HCT116 (cell line): ENCODE results near the gene CHAD.

ENCODE experiments used
- CBX3 ChIP-seq: IDR thresholded peaks from 2 replicates; pipeline ENCODE4 v1.6.1; 2012; ENCODE audit warnings: low read depth
- CEBPB ChIP-seq: IDR thresholded peaks from 2 replicates; pipeline ENCODE4 v1.6.1; 2012; ENCODE audit warnings: low read depth
- ELF1 ChIP-seq: IDR thresholded peaks from 2 replicates; pipeline ENCODE4 v1.6.1; 2012; ENCODE audit warnings: low read depth, borderline replicate concordance
- EZH2 ChIP-seq: fragments of 200-600 bp; sonication (generic); IDR thresholded peaks from 2 replicates; pipeline ENCODE4 v1.6.1; 2017; ENCODE audit warnings: antibody characterized with exemption, mixed run types
- EZH2phosphoT487 ChIP-seq: fragments of 200-600 bp; IDR thresholded peaks from 2 replicates; pipeline ENCODE4 v1.6.1; 2018; ENCODE audit warnings: antibody characterized with exemption, borderline replicate concordance
- FOSL1 ChIP-seq: IDR thresholded peaks from 2 replicates; pipeline ENCODE4 v1.6.1; 2012; ENCODE audit warnings: low read depth
- POLR2A ChIP-seq: IDR thresholded peaks from 2 replicates; pipeline ENCODE4 v1.7.0; 2011; ENCODE audit warnings: borderline replicate concordance; ENCODE audit not compliant: insufficient read depth, insufficient read length; ENCODE audit errors: extremely low read depth
- POLR2AphosphoS5 ChIP-seq: IDR thresholded peaks from 2 replicates; pipeline ENCODE4 v1.6.1; 2011; ENCODE audit warnings: mild to moderate bottlenecking, low read depth, low read length, moderate library complexity
- SIN3A ChIP-seq: IDR thresholded peaks from 2 replicates; pipeline ENCODE4 v1.6.1; 2012; ENCODE audit warnings: low read depth
- SP1 ChIP-seq: IDR thresholded peaks from 2 replicates; pipeline ENCODE4 v1.6.1; 2012; ENCODE audit warnings: low read depth
- ZBTB33 ChIP-seq: IDR thresholded peaks from 2 replicates; pipeline ENCODE4 v1.6.1; 2011; ENCODE audit warnings: mild to moderate bottlenecking, low read length, moderate library complexity; ENCODE audit not compliant: insufficient replicate concordance; ENCODE audit errors: extremely low read depth
- ZNF274 ChIP-seq: fragments of 200-500 bp; sonication (Bioruptor generic); IDR thresholded peaks from 2 replicates; pipeline ENCODE4 v1.6.1; 2014; ENCODE audit warnings: mild to moderate bottlenecking, low read depth, low read length, inconsistent platforms
- TF ChIP-seq, protein P1 (sequence below), 3 experiments: fragments of 200-600 bp in 1 of 3; sonication (generic) in 1 of 3; IDR thresholded peaks in 2 of 3; conservative IDR thresholded peaks in 1 of 3; 2 replicates each; pipeline ENCODE4 v1.5.1; 2012 to 2017; ENCODE audit warnings: low read depth in 2 of 3, low read length in 2 of 3, antibody characterized with exemption in 1 of 3, borderline replicate concordance in 1 of 3, control low read depth in 1 of 3, mild to moderate bottlenecking in 1 of 3, mixed read lengths in 1 of 3, mixed run types in 1 of 3, moderate library complexity in 1 of 3; ENCODE audit not compliant: insufficient read depth in 1 of 3
- TF ChIP-seq, protein P2 (sequence below): IDR thresholded peaks from 2 replicates; pipeline ENCODE4 v1.6.1; 2012; ENCODE audit warnings: low read depth

- TF ChIP-seq POLR2AphosphoS5 = no peak
- no peak for TF ChIP-seq ZNF274
- TF ChIP-seq, protein P1, sequence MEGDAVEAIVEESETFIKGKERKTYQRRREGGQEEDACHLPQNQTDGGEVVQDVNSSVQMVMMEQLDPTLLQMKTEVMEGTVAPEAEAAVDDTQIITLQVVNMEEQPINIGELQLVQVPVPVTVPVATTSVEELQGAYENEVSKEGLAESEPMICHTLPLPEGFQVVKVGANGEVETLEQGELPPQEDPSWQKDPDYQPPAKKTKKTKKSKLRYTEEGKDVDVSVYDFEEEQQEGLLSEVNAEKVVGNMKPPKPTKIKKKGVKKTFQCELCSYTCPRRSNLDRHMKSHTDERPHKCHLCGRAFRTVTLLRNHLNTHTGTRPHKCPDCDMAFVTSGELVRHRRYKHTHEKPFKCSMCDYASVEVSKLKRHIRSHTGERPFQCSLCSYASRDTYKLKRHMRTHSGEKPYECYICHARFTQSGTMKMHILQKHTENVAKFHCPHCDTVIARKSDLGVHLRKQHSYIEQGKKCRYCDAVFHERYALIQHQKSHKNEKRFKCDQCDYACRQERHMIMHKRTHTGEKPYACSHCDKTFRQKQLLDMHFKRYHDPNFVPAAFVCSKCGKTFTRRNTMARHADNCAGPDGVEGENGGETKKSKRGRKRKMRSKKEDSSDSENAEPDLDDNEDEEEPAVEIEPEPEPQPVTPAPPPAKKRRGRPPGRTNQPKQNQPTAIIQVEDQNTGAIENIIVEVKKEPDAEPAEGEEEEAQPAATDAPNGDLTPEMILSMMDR (IDR thresholded peaks at IDR 0.05 in 2 of 3, conservative IDR thresholded peaks at IDR 0.05 in 1 of 3; ENCODE audit: borderline replicate concordance in 1 of 3, insufficient read depth in 1 of 3, low read depth in 2 of 3, low read length in 2 of 3) = no peak
- TF ChIP-seq ELF1 = no peak
- TF ChIP-seq POLR2A = no peak
- no peak for TF ChIP-seq CEBPB
- TF ChIP-seq SIN3A = no peak
- TF ChIP-seq, protein P2, sequence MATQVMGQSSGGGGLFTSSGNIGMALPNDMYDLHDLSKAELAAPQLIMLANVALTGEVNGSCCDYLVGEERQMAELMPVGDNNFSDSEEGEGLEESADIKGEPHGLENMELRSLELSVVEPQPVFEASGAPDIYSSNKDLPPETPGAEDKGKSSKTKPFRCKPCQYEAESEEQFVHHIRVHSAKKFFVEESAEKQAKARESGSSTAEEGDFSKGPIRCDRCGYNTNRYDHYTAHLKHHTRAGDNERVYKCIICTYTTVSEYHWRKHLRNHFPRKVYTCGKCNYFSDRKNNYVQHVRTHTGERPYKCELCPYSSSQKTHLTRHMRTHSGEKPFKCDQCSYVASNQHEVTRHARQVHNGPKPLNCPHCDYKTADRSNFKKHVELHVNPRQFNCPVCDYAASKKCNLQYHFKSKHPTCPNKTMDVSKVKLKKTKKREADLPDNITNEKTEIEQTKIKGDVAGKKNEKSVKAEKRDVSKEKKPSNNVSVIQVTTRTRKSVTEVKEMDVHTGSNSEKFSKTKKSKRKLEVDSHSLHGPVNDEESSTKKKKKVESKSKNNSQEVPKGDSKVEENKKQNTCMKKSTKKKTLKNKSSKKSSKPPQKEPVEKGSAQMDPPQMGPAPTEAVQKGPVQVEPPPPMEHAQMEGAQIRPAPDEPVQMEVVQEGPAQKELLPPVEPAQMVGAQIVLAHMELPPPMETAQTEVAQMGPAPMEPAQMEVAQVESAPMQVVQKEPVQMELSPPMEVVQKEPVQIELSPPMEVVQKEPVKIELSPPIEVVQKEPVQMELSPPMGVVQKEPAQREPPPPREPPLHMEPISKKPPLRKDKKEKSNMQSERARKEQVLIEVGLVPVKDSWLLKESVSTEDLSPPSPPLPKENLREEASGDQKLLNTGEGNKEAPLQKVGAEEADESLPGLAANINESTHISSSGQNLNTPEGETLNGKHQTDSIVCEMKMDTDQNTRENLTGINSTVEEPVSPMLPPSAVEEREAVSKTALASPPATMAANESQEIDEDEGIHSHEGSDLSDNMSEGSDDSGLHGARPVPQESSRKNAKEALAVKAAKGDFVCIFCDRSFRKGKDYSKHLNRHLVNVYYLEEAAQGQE = no peak
- TF ChIP-seq EZH2phosphoT487 = no peak
- TF ChIP-seq ZBTB33 = no peak
- TF ChIP-seq SP1 = no peak
- TF ChIP-seq EZH2 = no peak
- no peak for TF ChIP-seq FOSL1
- no peak for TF ChIP-seq CBX3
Measured at GRCh38 chr17:50483266-50483665, 14.6 kb upstream of the CHAD start.
